ENCODE data around the gene FRRS1. TPM values are rescaled to one million over a fixed set of nuclear protein-coding genes. Genes with fewer than 3 reads are reported as not detected.

FRRS1 gene
- polyA plus RNA-seq, 3 donors, result 7.3 to 13.4 (median 9.5) TPM

DNA sequence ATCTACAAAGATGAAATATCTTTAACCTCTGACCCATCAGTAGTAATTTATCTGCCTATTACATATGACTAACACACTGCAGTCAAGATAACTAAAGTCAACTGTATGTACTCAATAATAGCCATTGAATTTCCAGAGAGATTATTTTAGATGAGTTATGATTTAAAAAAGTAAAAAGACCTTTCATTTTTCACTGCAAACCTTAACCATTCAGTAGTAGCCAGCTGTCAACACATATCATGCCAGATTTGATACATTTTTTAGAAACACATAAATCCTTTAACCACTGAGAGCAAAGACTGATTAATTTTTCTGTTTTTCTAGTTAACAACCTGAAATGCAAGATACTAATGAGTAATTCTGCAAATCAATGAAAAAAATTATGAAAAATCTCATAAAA, 89.6 kb downstream of the FRRS1 start:
- DNase-seq, result no peak

DNA sequence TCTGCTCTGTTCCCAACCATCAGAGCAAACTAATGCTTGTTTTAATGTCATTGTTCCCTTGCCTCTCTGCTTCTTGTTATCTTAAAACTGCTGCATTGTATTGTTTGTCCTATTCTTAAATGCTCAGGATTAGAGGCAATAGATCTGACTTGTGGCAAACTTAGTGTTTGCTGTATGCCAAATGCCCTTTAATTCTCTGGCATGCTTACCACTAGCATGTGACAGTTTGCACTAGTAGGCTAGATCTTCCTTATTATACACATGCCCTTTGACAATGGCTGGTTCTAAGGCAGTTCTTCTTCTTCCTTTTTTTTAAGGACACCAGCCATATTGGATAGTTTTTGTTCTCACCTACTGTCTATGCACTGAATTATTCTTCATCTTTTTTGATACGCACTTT, 90.4 kb downstream of the FRRS1 start:
- DNase-seq, result no peak

DNA sequence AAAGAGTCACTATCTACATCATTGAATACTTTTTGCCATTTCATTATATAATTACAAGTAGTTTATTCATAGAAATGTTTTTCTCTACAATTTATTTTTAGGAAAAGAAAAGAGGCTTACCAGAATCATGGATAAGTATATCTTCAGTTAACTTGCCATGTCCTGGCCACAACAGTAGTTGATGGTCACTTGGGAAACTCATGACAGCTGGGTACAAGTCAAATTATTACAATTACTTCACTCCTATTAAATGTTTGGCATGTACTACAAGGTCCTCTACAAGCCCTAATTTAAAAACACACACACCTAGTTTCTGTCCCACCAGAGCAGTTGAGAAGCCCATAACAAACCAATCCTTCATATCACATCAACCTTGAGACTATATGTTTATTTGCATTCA, 91.1 kb downstream of the FRRS1 start:
- no peak for DNase-seq

DNA sequence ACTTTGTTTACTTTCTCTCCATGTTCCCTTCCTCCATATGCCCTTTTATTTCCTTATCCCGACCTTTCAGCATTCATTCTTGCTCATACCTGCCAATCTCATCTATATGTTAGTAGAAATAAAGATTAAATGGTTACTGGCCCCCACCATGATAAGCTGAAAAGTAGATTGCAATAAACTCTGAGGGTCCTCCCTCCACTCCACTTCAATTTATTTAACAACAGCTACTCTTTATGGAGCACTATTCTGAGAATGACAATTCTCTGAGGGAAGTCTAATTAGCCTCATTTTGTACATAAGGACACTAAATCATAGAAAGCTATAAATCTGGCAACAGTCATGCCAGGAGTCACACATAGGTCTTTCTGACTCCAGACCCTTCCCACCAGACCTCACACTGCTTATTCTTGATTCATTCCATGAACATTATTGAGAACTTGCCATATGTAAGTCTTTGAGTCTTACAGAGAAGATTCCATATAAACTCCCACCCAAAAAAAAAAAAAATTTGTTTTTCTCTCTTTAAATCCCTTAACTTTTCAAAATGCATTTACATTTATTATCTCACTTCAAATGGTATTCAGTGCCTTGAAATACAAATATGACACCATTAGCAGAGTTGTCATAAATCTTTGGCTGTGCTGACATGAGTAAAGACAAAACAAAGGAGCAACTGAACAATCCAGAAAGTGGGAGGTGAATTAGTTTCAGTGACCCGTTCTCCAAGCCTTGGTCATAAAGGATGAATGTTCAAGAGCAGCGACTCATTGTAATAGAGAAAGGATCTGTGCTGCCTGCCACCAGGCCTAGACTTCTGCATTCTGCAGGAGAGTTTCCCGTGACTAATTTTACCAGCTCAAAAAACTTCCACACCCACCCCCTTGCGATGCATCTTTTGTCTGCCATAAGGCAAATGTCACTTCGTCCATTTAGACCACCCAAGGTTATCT, 92.0 kb downstream of the FRRS1 start:
- DNase-seq, result no peak

GRCh38 chr1:99673315-99673714, 93.1 kb downstream of the FRRS1 start:
- no peak for DNase-seq

DNA sequence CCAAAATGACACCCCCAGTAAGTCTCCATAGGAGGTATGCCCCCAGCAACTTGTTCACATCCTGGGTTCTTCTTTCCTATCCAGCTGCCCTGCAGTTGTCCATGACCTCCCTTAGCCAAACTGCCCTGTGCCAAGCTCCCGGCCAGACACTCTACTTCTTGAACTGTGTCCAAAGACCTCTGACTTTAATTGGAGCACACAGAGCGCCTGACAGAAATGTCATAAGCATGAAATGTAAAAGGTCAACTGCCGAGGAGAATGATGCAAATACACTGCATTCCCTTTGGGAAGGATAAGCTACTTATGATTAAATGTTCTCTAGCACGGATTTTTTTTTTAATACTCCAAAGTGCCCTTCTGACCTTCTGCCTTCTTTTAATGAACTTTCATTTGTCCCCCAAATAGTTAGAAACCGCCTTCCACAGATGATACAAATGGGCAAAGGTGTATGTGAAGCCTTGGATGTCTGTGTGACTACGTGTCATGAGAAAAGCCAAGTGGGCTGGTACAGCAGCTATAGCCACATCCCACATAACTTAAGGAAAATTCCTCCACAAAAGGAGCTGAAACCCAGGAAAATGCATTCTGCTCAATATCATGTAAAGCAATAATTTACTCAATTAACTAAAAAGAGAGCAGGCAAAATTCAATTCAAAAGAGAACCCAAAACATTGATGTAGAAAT, 93.8 kb downstream of the FRRS1 start:
- DNase-seq, result no peak

DNA sequence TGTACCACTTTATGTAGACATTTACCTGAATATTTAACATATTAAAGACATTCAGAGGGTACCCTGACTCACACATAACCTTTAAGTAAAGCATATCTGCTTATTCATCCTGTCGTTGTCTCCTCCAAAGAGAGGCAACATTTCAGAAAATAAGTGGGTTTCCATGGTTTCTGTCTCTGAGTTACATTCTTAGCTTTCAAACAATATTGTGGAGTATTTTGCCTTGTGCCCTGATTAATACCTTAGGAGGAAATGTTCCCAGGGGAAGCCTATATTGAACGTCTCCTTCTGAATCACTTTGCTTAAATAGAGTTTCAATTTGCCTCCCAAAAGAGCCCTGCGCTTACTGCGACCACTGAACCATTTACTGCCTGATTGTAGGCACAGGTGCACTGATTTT, 94.4 kb downstream of the FRRS1 start:
- DNase-seq, result no peak

DNA sequence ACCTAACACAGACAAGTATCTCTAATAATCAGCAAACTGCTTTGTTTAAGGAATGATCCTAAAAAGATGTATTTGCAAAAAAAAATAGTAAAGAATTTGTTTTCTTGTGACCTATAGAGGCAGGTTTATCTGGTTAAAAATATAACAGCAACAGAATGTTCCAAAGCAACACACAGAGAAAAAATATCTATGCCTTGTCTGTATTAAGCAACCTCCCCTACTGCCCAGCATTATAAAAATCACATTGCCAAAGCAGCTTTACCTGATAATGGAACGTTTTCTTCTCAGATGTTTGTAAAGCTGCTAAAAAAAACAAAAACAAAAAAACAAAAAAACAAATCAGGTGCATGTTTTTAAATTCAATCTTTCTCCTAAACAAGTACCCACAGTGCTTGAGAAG, 95.9 kb downstream of the FRRS1 start:
- DNase-seq, result no peak

DNA sequence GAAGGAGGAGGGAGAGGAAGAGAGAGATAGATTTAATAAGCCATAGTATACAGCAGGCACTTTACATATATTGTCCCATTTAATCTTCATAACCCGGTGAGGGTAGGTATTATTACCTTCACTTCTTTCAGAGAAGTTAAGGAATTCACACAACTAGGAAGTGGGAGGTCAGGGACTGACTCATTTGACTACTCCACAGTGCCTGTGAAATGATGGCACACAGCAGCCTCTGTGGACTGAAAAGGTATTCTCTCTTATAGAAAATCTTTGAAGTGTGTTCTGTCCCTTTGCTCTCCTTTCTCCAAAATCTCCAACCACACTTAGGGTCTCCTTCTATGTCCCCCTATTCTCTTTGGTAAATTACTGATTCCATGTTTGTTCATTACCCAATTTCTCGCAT, 96.6 kb downstream of the FRRS1 start:
- no peak for DNase-seq

DNA sequence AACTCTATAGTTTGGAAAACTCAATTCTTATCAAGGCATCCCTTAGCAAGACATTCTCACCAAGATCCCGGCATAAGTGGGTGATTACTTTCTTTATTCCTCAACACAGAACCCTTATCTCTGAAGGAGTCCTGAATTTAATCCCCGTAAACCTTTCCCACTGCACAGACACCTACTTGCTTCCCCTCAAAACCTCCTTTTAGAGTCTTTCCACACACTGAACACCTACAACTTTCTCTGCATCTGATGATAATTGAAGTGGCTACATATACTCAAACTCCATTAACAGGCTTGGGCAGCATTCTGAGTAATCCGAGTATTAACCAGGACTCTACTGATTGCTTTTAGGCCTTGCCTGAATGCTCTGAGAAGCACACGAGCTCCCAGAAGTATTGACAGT, 97.1 kb downstream of the FRRS1 start:
- no peak for DNase-seq

GRCh38 chr1:99665212-99665611, 101.2 kb downstream of the FRRS1 start:
- no peak for DNase-seq

DNA sequence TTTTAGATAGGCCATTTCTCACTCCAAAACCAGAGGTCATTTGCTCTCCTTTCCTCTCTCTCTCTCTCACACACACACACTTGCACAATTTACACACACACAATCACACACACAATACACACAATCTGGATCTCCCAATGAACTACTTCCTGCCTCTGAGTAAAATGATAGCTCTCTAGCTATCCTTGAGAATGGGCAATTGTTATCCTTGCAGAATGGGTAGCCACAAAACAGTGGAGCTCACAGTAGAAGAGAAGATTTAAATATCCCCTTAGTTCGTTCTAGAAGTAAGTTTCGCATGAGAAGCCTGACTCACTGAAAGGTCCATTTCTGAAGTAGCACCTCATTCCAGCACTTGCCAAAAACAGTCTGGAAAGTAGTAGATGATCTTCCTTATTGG, 102.9 kb downstream of the FRRS1 start:
- no peak for DNase-seq

DNA sequence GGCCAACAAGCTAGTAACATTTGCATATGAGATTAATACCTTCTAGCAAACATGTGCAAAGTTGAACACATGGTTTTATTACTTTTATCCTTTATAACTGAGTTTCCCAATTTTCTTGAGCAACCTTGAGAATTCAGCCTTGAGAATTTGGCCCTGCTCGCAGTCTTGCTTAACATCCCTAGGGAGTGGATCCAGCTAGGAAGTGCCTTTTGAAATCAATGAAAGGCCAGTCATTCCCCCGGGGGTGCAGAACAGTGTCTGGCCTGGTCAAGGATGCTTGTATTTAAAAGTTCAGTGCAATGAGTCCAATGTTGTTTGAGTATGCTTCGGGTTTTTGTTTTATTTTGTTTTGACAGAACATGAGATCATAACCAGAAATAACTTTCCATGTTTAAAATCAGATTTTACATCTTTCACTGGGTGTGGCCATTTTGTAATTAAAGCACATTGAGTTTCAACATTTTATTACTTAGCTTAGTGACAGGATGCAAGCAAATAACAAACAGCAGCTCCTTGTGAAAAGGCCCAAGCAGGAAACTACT, 103.8 kb downstream of the FRRS1 start:
- DNase-seq, result no peak

GRCh38 chr1:99661780-99662179, 104.7 kb downstream of the FRRS1 start:
- no peak for DNase-seq

DNA sequence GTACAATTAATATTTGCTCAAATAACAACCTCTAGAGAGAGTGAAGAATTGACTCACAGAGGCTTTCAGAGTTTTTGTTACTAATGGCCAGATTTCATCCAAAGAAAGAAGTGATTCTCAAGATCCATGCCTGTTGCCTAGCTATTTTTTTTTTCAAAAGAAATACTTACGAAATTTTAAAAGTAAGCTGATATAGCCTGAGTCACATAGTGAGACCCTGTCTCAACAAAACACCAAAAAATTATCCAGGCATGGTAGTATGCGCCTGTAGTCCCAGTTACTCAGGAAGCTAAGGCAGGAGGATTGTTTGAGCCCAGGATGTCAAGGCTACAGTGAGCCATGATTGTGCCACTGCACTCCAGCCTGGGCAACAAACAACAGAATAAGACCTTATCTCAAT, 105.9 kb downstream of the FRRS1 start:
- no peak for DNase-seq

GRCh38 chr1:99659755-99660210, 106.7 kb downstream of the FRRS1 start:
- no peak for DNase-seq

Other genes with a start within 250 kb of the FRRS1 start
- 1 to 10 TPM; 1.9 to 2.3 (median 2.1) TPM for gene PALMD, start 120.5 kb downstream of the FRRS1 start, polyA plus RNA-seq (ENCODE audit: insufficient read length in 3 of 3)
- 10 to 100 TPM; 24.5 to 30.9 (median 28.2) TPM for gene AGL, start 83.7 kb upstream of the FRRS1 start, polyA plus RNA-seq (ENCODE audit: insufficient read length in 3 of 3)
- gene SLC35A3, start 203.4 kb upstream of the FRRS1 start, polyA plus RNA-seq (ENCODE audit: insufficient read length in 3 of 3), result 10 to 100 TPM; 21.7 to 34.5 (median 31.6) TPM